HT-29 (cell line): ENCODE measurements around the gene SLC38A2. TPM values are rescaled to one million over a fixed set of nuclear protein-coding genes. Genes with fewer than 3 reads are reported as not detected.

Experiments used
- DNase-seq: peaks from one replicate; pipeline ENCODE4 v3.0.0-alpha.2; 2015; ENCODE audit warnings: low spot score
- total RNA-seq: library from RNA; depleted of rRNA; stranded (reverse); fragments of >200 nt; shearing (Covaris generic); gene quantifications from 2 replicates; pipeline ENCODE4 v1.2.3, GENCODE V29; 2014

The SLC38A2 gene
- total RNA-seq, 1 experiment from 2014 or later = 67.9 TPM

DNA sequence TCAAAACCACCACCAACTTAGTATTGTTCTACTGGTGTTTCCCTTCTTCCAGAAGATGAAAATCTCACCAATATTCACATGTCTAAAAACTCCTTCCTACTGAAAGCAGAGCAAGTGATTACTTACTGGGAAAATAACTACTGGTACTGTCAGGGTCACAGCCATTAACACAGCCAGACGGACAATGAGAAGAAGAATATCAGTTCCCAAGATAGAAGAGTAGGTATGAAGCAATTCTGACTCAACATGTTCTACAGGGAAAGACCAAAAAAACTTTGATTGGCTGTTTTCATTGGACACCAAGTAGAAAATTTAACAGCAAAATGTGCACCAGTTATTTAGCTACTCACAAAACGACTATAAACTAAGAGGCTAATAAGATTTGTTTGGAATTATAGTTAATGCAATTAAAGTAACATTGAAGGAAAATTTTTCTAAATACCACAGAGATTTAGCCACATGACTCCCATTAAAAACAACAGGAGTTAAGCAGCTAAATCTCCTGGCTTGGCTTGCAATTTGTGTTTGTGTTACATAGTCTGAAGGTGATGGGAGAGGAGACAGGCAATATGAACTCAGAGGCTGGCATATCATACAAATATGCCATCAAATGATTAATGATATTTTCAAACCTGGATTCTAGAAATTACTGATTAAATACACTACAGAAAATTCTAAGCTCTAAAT lies 9.5 kb downstream of the SLC38A2 start:
- no peak for DNase-seq

DNA sequence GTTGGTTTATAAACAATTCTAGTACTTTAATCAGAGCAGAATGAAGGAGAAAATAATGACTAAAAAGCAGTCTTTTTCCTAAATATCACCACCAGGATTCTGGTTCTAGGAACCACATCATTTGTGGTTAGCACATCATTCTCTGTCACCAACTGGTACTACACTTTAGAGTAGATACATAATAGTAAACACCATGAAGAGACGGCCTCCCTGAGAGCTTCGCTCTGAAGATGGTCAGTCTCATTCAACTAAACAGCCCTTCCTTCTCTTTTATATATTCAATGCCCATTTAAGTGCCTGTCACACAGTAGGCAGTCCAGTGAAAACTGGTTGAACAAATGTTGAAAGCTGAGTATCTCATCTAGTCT lies 10.9 kb downstream of the SLC38A2 start:
- DNase-seq = no peak

DNA sequence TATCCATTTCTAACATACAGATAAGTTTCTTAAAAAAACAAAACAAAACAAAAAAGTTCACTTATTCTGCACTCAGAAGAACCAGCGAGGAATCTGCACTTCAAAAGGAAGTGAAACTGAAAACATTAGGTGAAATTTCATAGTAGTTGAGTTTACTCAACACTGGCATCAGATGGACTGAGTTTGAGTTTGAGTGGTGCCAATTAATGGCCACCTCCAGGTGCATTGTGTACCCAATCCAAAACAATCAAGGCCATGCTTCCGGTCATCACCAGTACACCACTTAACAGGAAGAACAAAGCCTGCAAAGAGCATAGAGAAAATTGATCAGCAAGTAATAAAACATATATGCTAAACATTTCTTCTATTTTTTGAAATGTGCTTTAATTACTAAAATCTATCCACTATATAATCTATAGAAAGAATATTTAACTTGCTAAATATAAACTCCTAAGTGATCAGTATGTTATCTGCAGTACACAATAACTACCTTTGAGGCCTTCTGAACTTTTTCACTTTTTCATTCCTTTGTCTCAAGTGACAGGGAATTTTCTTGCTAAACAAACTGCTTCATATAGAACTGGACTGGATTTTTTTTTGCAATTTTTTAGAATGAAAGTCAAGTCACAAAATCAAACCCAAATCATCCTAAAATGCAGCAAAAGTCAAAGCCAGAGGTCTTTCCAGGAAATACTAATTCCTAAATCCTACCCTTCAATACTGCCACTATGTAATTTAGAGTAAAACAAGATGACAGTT lies 11.5 kb downstream of the SLC38A2 start:
- no peak for DNase-seq

DNA sequence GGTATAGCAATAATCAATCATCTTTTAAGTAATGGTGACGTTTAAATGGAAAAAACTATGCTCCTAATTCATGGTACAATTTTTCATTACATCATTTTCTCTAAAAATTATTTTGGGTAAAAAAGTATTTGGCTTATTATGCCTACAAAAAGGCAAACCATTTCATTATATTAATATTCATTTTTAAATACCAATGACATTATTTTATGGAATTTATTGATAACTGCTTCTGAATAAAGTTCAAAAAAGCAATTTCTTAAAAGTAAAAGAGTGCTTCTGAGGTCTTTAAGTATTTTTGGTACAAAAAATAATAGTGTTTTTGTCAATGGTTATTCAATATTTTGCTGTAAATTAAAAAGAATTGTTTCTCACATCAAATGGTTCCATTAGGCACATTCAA lies 12.2 kb downstream of the SLC38A2 start:
- DNase-seq = no peak

DNA sequence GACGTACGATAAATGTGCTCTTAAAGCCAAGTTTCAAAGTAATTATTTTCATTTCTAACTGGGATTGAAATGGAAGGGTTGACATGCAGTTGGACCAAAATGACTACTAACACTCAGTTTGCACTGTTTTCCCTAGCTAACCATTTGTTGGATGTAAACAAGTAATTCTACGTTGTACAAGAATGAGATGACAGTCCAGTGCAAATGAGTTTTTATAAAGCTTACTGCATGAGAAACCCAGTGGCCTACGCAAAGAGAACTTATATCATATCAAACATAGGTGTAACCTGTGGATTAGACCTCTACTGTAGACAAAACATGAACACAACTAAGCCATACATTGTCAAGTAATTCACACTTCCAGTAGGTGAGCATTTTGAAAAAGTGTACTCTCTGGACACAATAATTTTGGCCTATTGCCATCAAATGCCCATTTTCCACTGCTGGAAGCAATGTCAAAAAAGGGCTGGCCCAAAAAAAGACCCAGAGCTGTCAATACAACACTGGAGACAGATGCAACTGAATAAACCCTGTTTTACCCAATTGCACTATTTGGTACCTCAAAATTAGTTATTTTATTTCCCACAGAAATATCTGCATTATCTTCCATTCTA lies 12.8 kb downstream of the SLC38A2 start:
- DNase-seq = no peak

DNA sequence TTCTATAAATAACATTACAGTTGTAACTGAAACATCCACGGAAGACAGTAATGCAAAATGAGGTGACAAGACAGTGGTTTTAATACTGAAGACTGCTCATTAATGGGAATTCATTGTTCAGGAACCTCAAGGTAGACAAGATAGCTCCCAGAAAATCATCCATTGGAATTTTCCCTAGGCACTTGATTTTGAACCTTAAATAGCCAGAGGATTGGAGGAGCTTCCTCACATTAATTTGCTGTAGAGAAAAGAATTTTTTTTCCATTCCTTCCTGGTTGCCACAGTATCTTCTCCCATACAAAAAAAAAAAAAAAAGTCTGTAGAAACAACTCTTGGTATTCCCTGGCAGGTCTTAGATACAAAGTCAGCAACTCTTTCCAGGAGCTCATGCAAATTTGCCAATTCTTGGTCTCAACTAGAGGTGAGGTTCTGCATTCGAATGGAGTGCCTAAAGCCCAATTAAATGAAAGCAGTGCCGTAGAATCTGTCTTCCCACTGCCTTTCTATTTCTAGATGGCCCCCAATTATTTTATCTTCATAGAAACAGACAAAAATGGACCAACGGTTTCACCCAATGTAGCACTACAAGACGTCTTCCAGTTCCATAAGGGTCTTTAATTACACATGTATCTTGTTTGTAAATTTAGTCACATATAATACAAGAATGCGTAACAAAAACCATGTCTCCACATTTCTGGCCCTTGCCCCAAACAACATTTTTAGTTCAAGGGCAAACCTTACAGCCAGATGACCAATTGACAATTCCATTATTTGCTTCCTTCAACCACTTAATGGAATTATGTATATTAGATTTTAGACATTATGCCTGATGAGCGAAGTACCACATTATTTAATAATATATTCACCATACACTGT lies 13.5 kb downstream of the SLC38A2 start:
- no peak for DNase-seq

DNA sequence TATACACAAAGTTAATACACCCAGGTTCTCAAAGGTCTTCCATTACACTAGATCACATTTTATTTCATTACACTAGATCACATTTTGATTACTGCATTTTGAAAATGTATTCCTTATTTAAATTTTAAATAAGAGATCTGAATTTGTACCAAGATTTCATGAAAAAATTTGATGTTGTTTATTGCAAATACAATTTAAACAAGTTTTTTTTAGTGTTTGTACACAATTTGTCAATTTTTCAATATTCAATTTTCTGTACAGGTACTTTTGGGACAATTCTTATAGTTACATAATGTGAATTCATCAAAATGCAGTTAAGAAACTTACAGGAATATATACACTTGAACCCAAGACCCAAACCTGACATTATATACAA lies 14.3 kb downstream of the SLC38A2 start:
- no peak for DNase-seq

DNA sequence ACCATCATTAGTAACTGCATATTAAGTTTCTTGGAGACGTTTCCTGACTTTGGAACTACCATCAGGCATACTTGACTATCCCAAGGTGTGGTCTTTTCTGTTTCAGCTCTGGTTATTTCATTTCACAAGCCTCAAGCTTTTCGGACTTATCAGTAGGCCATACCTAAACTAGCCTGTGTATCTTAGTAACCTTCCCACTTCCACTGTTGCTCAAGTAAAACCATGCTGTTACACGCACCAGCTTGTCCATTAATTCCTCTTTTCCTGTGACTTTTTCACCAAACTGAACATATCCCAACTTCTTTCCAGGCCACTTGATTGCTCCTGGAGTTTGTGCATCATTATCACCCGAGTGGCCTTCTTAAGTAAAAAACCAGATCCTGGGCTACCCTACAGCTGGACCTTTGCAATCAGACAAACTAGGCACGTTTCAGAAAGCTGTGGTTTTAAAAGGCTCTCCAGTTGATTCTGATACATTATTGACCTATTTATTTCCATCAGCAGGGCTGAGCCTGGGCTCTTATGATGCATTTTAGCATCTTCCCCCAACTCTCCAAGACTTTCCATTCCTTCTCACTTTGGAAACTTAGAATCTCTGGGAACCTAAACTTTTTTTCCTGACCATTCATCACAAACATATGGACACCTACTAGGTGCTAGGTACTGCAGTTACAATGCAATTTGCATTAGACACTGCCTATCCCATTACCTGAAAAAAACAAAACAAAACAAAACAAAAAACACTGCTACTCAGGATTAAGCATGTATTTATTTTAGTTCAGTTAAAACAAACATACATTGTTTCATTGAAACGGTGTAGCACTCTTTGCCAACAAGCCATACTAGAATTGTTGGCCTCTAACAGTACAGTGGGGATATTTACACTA lies 14.9 kb downstream of the SLC38A2 start:
- DNase-seq = no peak

DNA sequence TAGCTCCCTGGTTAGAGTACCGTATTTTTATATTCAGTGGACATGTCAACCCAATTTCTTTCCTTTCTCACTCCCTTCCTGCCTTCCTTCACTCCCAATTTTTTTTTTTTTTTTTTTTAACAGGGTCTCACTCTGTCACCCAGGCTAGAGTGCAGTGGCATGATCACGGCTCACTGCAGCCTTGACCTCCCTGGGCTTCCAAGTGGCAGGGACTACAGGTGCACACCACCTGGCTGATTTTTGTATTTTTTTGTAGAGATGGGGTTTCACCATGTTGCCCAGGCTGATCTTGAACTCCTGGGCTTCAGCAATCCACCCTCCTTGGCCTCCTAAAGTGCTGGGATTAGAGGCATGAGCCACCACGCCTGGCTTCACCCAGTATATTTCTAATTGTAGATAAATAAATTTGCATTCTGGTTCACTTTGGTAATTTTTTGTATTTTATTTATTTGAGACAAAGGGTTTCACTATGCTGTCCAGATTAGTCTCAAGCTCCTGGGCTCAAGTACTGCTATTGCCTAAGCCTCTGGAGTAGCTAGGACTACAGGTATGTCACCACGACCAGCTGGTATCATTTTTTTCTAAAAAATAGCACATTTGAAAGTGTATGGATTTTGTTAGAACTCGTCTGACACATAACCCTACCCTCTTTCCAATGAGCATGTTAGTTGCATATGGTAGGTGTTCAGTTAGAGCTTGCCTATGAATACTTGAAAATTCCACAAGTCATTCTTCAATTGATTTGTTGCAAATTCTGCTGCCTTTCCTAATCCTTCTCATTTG lies 15.7 kb downstream of the SLC38A2 start:
- DNase-seq = no peak

DNA sequence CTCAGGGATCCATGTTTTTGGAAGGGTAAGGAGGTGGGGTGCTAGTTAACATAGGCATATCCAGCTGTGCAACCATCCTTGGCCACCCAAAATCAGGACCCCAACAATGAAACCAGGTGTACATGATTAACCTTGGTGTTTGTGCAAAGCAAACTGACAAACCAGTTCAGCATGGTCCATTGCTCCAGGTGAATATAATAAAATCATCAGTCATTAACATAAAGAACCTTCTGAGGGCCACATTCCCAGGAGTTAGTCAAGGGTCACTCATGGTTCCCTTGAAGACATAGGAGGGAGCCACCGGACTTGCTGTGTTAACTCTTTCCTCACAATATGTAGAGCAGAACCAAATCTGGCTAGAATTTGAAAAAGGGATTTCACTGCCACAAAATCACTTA lies 17.8 kb downstream of the SLC38A2 start:
- DNase-seq = no peak

DNA sequence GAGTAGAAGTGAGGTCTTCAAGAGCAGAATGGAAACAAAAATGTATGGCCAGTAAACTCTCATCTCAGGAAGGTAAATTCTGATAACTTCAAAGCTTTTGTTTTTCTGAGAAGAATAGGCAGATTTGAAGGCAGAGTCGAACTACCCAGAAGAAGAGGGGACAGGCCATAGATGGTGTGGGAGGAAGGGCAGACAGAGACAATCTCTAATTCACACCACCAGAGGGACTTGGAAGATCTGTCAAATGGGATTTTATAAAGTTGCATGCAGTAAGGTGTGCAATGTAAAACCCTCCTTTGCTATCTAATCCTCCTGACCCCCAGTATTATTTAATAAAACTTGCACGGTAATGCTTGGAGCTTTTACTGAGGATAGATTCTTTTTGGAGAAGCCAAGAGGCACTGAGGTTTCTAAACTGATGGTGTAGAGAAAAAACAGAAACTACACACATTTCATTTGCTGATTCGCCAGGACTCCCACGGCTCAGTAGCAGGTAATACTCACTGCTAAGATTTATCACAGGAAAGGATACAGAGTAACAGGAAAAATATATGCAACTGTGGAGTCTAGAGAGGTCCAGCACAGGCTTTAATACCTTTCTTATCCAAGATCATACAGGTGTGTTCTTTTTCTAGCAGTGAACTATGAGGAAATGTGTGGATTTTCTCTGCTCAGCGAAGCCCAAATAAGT lies 18.3 kb downstream of the SLC38A2 start:
- no peak for DNase-seq

DNA sequence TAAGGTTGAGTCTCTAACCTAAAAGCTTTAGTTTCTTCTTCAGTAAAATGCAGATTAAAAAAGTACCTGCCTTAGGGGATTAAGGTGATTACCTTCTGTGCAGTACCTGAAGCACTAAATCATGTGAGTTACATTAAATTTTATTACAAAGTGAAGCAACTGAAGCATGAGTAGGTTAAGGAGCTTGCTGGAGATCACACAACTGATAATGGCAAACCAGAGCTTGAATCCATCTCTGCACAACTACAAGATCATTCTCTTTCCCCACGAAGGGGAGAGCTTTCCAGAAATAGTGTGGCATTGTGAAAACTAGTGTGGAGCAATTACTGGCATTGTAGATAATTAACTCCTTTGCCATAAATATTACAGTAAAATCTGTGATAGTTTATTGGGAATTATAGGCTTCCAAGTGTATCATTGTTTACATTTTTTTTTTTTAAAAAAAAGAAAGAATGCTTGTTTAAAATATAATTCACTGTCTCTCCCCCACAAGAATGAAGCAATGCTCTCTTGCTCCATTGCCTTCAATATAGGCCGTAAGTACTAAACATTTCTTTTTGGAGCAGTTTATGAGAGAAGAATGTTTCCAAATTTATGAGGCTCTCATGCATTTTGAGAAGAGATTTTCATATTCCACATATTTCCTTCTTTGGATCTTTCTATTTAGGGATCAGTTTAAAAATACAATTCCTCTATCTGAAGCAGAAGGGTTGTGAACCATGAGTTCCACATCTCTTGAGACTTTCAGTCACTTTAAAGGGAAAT lies 20.5 kb downstream of the SLC38A2 start:
- DNase-seq = no peak

DNA sequence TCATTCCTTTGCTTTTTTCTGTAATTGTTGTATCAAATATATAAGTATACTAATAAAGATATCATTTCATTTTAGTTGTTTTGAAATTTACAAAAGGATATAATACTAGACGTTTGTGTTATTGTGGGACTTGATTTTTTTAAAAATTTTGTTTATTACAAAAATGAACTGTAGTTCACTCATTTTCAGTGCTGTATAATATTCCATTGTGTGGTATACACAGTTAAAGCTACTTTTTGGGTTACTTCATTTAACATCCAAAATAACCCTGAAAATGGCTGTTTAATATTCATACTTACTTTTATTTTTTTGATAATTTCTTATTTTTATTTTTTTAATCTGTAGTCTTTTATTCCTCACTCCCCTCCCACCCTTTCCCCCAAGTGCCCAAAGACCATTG lies 21.4 kb downstream of the SLC38A2 start:
- no peak for DNase-seq

DNA sequence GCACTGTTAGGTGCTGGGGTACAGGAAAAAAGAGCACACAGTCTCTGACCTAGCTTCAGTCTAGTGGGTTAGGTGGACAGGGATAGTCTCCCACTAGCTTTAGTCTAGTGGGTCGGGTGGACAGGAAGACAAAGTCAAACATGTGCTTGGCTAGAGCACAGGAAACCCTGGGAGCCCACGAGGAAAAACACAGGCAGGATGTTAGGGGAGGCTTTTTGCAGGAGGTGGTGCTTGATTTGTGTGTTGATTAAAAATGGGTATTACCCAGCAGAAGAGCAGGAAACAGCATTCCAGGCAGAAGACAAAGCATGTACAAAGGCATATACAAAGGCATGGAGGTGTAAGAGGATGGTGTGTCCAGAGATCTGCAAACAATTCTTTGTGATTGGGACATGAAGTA lies 23.3 kb downstream of the SLC38A2 start:
- no peak for DNase-seq

DNA sequence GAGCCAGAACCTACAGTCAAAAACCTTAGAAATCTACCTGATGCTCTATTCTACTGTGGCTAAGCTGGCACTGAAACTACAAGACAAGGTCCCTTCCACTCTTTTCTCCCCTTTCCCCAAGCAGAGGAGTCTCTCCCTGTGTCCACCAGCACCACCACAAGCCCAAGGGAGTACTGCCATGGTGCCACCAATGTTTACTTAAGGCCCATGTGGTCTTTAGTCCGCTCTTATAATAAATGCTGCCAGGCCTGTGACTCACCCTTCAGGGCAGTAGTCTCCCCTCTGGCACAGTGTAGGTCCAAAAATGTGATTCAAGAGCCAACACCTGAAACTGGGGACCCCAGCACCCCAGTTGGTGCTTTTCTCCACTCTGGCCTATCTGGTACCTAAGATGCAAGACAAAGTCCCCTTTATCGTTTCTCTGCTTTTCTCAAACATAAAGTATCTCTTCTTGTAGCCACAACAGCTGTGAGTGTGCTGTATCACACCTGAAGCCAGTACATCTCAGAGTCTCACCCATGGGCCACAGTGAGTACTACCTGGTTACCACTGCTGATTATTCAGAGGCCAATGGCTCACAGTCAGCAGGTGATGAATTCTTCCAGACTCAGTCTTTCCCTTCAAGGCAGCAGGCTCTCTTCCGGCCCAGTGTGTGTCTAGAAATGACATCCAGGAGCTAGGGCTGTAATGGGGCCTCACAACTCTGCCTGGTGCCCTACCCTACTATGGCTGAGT lies 29.3 kb downstream of the SLC38A2 start:
- DNase-seq = no peak

DNA sequence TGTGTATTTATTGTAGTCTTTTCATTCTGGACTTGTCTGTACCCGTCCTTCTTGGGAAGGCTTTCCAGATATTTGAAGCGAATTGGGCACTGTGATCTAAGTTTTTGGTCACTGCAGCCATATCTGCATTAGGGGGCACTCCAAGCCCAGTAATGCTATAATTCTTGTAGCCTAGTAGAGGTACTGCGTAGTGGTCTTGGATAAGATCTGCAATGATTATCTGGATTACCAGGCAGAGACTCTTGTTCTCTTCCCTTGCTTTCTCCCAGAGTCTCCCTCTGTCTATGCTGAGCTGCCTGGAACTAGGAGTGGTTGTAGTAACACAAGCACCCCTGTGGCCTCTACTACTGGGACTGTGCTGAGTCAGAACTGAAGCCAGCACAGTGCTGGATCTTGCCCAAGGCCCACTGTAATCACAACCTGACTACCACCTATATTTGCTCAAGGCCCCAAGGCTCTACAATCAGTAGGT lies 30.0 kb downstream of the SLC38A2 start:
- DNase-seq = peak; percentile 45

DNA sequence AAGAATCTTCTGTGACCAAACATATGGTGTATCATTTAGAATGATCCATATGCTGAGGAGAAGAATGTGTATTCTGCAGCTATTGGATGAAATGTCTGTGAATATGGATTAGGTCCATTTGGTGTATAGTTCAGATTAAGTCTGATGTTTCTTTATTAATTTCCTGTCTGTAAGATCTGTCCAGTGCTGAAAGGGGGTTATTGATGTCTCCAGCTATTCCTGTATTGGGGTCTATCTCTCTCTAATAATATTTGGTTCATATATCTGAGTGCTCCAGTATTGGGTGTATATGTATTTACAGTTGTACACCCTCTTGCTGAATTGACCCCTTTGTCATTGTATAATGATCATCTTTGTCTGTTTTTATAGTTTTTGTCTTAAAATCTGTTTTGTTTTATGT lies 33.5 kb downstream of the SLC38A2 start:
- no peak for DNase-seq

DNA sequence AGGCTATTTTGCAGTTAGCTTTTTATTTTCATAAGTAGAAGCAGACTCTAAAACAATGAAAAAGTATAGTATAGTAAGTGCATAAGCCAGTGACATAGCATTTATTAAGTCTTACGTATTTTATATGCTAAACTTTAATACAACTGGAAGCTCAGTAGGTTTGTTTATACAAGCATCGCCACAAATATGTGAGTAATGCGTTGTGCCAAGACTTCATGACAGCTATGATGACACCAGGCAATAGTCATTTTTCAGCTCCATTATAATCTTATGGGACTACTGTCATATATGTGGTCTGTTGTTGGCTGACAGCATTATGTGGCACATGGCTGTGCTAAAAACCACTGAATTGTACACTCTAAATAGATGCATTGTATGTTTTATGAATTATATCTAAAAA lies 40.3 kb downstream of the SLC38A2 start:
- no peak for DNase-seq
